Karpas-422 (cell line): ENCODE measurements around the gene RARB. TPM values are rescaled to one million over a fixed set of nuclear protein-coding genes. Genes with fewer than 3 reads are reported as not detected.

Experiments used
- DNase-seq: peaks from one replicate; pipeline ENCODE4 v3.0.0-alpha.2; 2015
- H2AFZ ChIP-seq: fragments of 200-600 bp; sonication (generic); 2 replicates; pipeline ENCODE4 v1.6.1; 2014; ENCODE audit warnings: antibody characterized with exemption, low read length, mixed read lengths
- H3K27ac ChIP-seq: fragments of 200-600 bp; sonication (generic); 2 replicates; pipeline ENCODE4 v1.5.1; 2014; ENCODE audit warnings: mild to moderate bottlenecking, low read length, moderate library complexity
- H3K27me3 ChIP-seq: fragments of 200-600 bp; sonication (generic); 2 replicates; pipeline ENCODE4 v1.6.1; 2014; ENCODE audit warnings: low read length, mixed read lengths
- H3K36me3 ChIP-seq: fragments of 200-600 bp; sonication (generic); 2 replicates; pipeline ENCODE4 v1.6.1; 2014; ENCODE audit warnings: low read length, mixed read lengths; ENCODE audit not compliant: insufficient read depth
- H3K4me1 ChIP-seq: fragments of 200-600 bp; sonication (generic); 2 replicates; pipeline ENCODE4 v1.6.1; 2014; ENCODE audit warnings: mild to moderate bottlenecking, low read length, mixed read lengths
- H3K4me2 ChIP-seq: fragments of 200-600 bp; sonication (generic); 2 replicates; pipeline ENCODE4 v1.6.1; 2014; ENCODE audit warnings: low read length, low read depth, mild to moderate bottlenecking; ENCODE audit not compliant: poor library complexity, severe bottlenecking
- H3K4me3 ChIP-seq: fragments of 200-600 bp; sonication (generic); 2 replicates; pipeline ENCODE4 v1.5.1; 2014; ENCODE audit warnings: mild to moderate bottlenecking, antibody characterized with exemption, low read length, mixed read lengths
- H3K79me2 ChIP-seq: fragments of 200-600 bp; sonication (generic); 2 replicates; pipeline ENCODE4 v1.6.1; 2014; ENCODE audit warnings: mild to moderate bottlenecking, low read length, mixed read lengths
- H3K9ac ChIP-seq: fragments of 200-600 bp; sonication (generic); 2 replicates; pipeline ENCODE4 v1.6.0; 2014; ENCODE audit warnings: low read length
- H3K9me2 ChIP-seq: fragments of 200-600 bp; sonication (generic), shearing (Covaris generic); replicated peaks from 2 replicates; pipeline ENCODE4 v1.6.0; 2014; ENCODE audit warnings: mild to moderate bottlenecking, low read length, moderate library complexity; ENCODE audit not compliant: insufficient read depth
- H3K9me3 ChIP-seq: fragments of 300-700, 200-600 bp; sonication (generic); 2 replicates; pipeline ENCODE4 v1.6.1; 2014; ENCODE audit warnings: low read length, mixed read lengths
- H4K20me1 ChIP-seq: fragments of 200-600 bp; sonication (generic); 2 replicates; pipeline ENCODE4 v1.6.1; 2014; ENCODE audit warnings: mild to moderate bottlenecking, antibody characterized with exemption, low read length, low read depth; ENCODE audit not compliant: insufficient read depth
- total RNA-seq: library from RNA; depleted of rRNA; stranded (reverse); fragments of >200 nt; shearing (Covaris generic); gene quantifications from 2 replicates; pipeline ENCODE4 v1.2.3, GENCODE V29; 2014; ENCODE audit warnings: low replicate concordance

RARB gene
- total RNA-seq, 1 experiment from 2014 or later = not detected

- no peaks in the 10 kb centered on the region for H4K20me1 ChIP-seq
- no peak overlapping the region for H2AFZ ChIP-seq
- no peak overlapping the region for H3K4me2 ChIP-seq
- H3K27ac ChIP-seq = no peak overlapping the region
- no peaks in the 10 kb centered on the region for H3K9me3 ChIP-seq
- no peaks in the 10 kb centered on the region for H3K4me1 ChIP-seq
- peaks cover 76% of the 10 kb centered on the region for H3K36me3 ChIP-seq
- no peaks in the 10 kb centered on the region for H3K27me3 ChIP-seq
- no peaks in the 10 kb centered on the region for H3K9me2 ChIP-seq
- H3K79me2 ChIP-seq = peaks cover 7% of the 10 kb centered on the region; the same call in 1 of the 2 replicates
- DNase-seq = no peak
- H3K4me3 ChIP-seq = no peak overlapping the region
- H3K9ac ChIP-seq = no peak overlapping the region
Measured at GRCh38 chr3:25618028-25618427, 190.0 kb downstream of the RARB start.

- H3K4me1 ChIP-seq = no peaks in the 10 kb centered on the region
- no peaks in the 10 kb centered on the region for H3K9me3 ChIP-seq
- no peaks in the 10 kb centered on the region for H4K20me1 ChIP-seq
- no peak overlapping the region for H3K4me3 ChIP-seq
- no peaks in the 10 kb centered on the region for H3K27me3 ChIP-seq
- H3K4me2 ChIP-seq = no peak overlapping the region
- DNase-seq = no peak
- peaks cover 81% of the 10 kb centered on the region for H3K36me3 ChIP-seq
- no peak overlapping the region for H3K9ac ChIP-seq
- H2AFZ ChIP-seq = no peak overlapping the region
- peaks cover 7% of the 10 kb centered on the region; the same call in 1 of the 2 replicates for H3K79me2 ChIP-seq
- H3K27ac ChIP-seq = no peak overlapping the region
- no peaks in the 10 kb centered on the region for H3K9me2 ChIP-seq
Measured at GRCh38 chr3:25619382-25619781, 191.3 kb downstream of the RARB start.

DNA sequence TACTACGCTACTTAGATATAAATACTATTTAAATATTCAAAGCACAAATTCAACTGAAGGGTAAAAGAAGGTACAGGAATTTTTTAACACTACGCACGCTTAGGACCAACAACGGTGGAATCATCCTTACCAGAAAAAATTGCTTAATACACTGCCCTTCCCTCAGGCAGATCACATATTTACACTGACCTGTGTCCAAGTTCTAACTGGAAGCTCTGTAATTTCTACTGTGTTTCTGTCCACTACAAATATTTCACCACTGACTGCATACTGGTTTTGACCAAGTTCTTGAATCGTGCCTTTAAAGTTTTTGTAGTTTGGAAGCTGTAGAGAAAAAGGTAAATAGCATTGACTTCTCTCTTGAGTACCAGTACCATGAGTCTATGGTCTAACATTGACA, 192.4 kb downstream of the RARB start:
- H3K4me2 ChIP-seq = no peak overlapping the region
- no peaks in the 10 kb centered on the region for H3K27me3 ChIP-seq
- H4K20me1 ChIP-seq = no peaks in the 10 kb centered on the region
- H3K4me3 ChIP-seq = no peak overlapping the region
- H3K27ac ChIP-seq = no peak overlapping the region
- H2AFZ ChIP-seq = no peak overlapping the region
- no peak for DNase-seq
- H3K9ac ChIP-seq = no peak overlapping the region
- peaks cover 10% of the 10 kb centered on the region; the same call in 1 of the 2 replicates for H3K79me2 ChIP-seq
- no peaks in the 10 kb centered on the region for H3K9me2 ChIP-seq
- no peaks in the 10 kb centered on the region for H3K9me3 ChIP-seq
- H3K36me3 ChIP-seq = peaks cover 81% of the 10 kb centered on the region
- no peaks in the 10 kb centered on the region for H3K4me1 ChIP-seq

GRCh38 chr3:25621087-25621486, 193.0 kb downstream of the RARB start:
- Histone ChIP-seq H3K27ac (no peak overlapping the region), H3K9me2 (no peaks in the 10 kb centered on the region), H4K20me1 (no peaks in the 10 kb centered on the region), H3K4me3 (no peak overlapping the region), H2AFZ (no peak overlapping the region), H3K79me2 (peaks cover 10% of the 10 kb centered on the region; the same call in 1 of the 2 replicates), H3K4me2 (no peak overlapping the region), H3K36me3 (peaks cover 79% of the 10 kb centered on the region), H3K27me3 (no peaks in the 10 kb centered on the region), H3K9ac (no peak overlapping the region), H3K9me3 (no peaks in the 10 kb centered on the region), H3K4me1 (no peaks in the 10 kb centered on the region)
- no peak for DNase-seq

GRCh38 chr3:25631989-25632388, 203.9 kb downstream of the RARB start:
- H3K9me2 ChIP-seq = no peaks in the 10 kb centered on the region
- no peaks in the 10 kb centered on the region for H3K27me3 ChIP-seq
- H2AFZ ChIP-seq = no peak overlapping the region
- H3K79me2 ChIP-seq = peaks cover 37% of the 10 kb centered on the region
- H4K20me1 ChIP-seq = no peaks in the 10 kb centered on the region
- H3K9me3 ChIP-seq = no peaks in the 10 kb centered on the region
- no peak overlapping the region for H3K4me3 ChIP-seq
- peaks cover 74% of the 10 kb centered on the region for H3K36me3 ChIP-seq
- no peaks in the 10 kb centered on the region for H3K4me1 ChIP-seq
- no peak overlapping the region for H3K4me2 ChIP-seq
- no peak overlapping the region for H3K9ac ChIP-seq
- H3K27ac ChIP-seq = no peak overlapping the region
- no peak for DNase-seq

- H3K9me3 ChIP-seq = no peaks in the 10 kb centered on the region
Measured at GRCh38 chr3:25633919-25634318, 205.9 kb downstream of the RARB start.

GRCh38 chr3:25635038-25635437, 207.0 kb downstream of the RARB start:
- Histone ChIP-seq H3K4me3 (no peak overlapping the region), H2AFZ (no peak overlapping the region), H3K4me2 (no peak overlapping the region), H3K36me3 (peaks cover 64% of the 10 kb centered on the region), H3K27ac (no peak overlapping the region), H3K9me2 (no peaks in the 10 kb centered on the region), H3K4me1 (no peaks in the 10 kb centered on the region), H3K9me3 (no peaks in the 10 kb centered on the region), H3K79me2 (peaks cover 58% of the 10 kb centered on the region), H3K27me3 (no peaks in the 10 kb centered on the region), H3K9ac (no peak overlapping the region), H4K20me1 (no peaks in the 10 kb centered on the region)
- DNase-seq = no peak

More at GRCh38 chr3:25633919-25634318, 205.9 kb downstream of the RARB start:
- peaks cover 49% of the 10 kb centered on the region for H3K79me2 ChIP-seq
- no peaks in the 10 kb centered on the region for H3K4me1 ChIP-seq
- no peak overlapping the region for H3K9ac ChIP-seq
- peaks cover 72% of the 10 kb centered on the region for H3K36me3 ChIP-seq
- no peaks in the 10 kb centered on the region for H4K20me1 ChIP-seq
- no peaks in the 10 kb centered on the region for H3K27me3 ChIP-seq
- no peak overlapping the region for H3K4me3 ChIP-seq
- no peak overlapping the region for H3K27ac ChIP-seq
- no peak overlapping the region for H2AFZ ChIP-seq
- H3K4me2 ChIP-seq = no peak overlapping the region
- H3K9me2 ChIP-seq = no peaks in the 10 kb centered on the region
- DNase-seq = no peak
